GM23338 (cell line): Measurements from ENCODE around the gene KCNA3. TPM values are rescaled to one million over a fixed set of nuclear protein-coding genes. Genes with fewer than 3 reads are reported as not detected.

Experiments used
- ATAC-seq: fragments of 200-7000 bp; cut with Tn5 transposase; 3 replicates; pipeline ENCODE4 v1.9.1; 2020
- DNase-seq: peaks from one replicate; pipeline ENCODE4 v3.0.0-alpha.2; 2015; ENCODE audit warnings: low spot score
- H2AFZ ChIP-seq: fragments of 200-600 bp; sonication (generic); 2 replicates; pipeline ENCODE4 v1.8.0; 2016; ENCODE audit warnings: antibody characterized with exemption, mild to moderate bottlenecking, moderate library complexity
- H3F3A ChIP-seq: fragments of 200-600 bp; sonication (generic); replicated peaks from 2 replicates; pipeline ENCODE4 v1.8.0; 2017; ENCODE audit warnings: antibody characterized with exemption, mixed run types, low read depth
- H3K27ac ChIP-seq: fragments of 200-600 bp; sonication (generic); 2 replicates; pipeline ENCODE4 v1.6.1; 2016; ENCODE audit warnings: low read depth
- H3K27me3 ChIP-seq: fragments of 200-600 bp; sonication (generic); 2 replicates; pipeline ENCODE4 v1.8.0; 2016; ENCODE audit warnings: mild to moderate bottlenecking, mixed run types, moderate library complexity; ENCODE audit not compliant: insufficient read depth
- H3K36me3 ChIP-seq: fragments of 200-600 bp; sonication (generic); 2 replicates; pipeline ENCODE4 v1.8.0; 2016; ENCODE audit warnings: mild to moderate bottlenecking; ENCODE audit not compliant: insufficient read depth
- H3K4me1 ChIP-seq: fragments of 200-600 bp; sonication (generic); 2 replicates; pipeline ENCODE4 v1.8.0; 2016; ENCODE audit warnings: mild to moderate bottlenecking, moderate library complexity; ENCODE audit not compliant: insufficient read depth
- H3K4me2 ChIP-seq: fragments of 200-600 bp; sonication (generic); 2 replicates; pipeline ENCODE4 v1.7.1; 2017; ENCODE audit warnings: mixed run types
- H3K4me3 ChIP-seq: fragments of 200-600 bp; sonication (generic); 2 replicates; pipeline ENCODE4 v1.6.1; 2016; ENCODE audit warnings: mixed run types
- H3K79me2 ChIP-seq: fragments of 200-600 bp; sonication (generic); replicated peaks from 2 replicates; pipeline ENCODE4 v1.8.0; 2017; ENCODE audit warnings: mild to moderate bottlenecking; ENCODE audit not compliant: insufficient read depth
- H3K9me2 ChIP-seq: fragments of 200-600 bp; sonication (generic); 2 replicates; pipeline ENCODE4 v1.8.0; 2017; ENCODE audit not compliant: insufficient read depth
- H4K20me1 ChIP-seq: fragments of 200-600 bp; sonication (generic); replicated peaks from 2 replicates; pipeline ENCODE4 v1.8.0; 2017; ENCODE audit warnings: mild to moderate bottlenecking; ENCODE audit not compliant: insufficient read depth
- H3K27ac Mint-ChIP-seq: 2 replicates; pipeline ENCODE4 v1.8.0; 2020; ENCODE audit warnings: inconsistent platforms, mild to moderate bottlenecking, moderate library complexity, mixed read lengths
- H3K27me3 Mint-ChIP-seq: 3 replicates; pipeline ENCODE4 v1.8.0; 2022; ENCODE audit warnings: low read depth, mild to moderate bottlenecking, moderate library complexity, mixed read lengths, inconsistent platforms; ENCODE audit not compliant: insufficient read depth, poor library complexity
- H3K36me3 Mint-ChIP-seq: 3 replicates; pipeline ENCODE4 v1.8.0; 2021; ENCODE audit warnings: low read depth, mild to moderate bottlenecking, inconsistent platforms, moderate library complexity, mixed read lengths
- H3K4me1 Mint-ChIP-seq: 3 replicates; pipeline ENCODE4 v1.8.0; 2020; ENCODE audit warnings: mild to moderate bottlenecking, inconsistent platforms, mixed read lengths
- H3K4me3 Mint-ChIP-seq: 3 replicates; pipeline ENCODE4 v1.8.0; 2021; ENCODE audit warnings: moderate library complexity, mild to moderate bottlenecking, inconsistent platforms, mixed read lengths
- H3K9me3 Mint-ChIP-seq: 3 replicates; pipeline ENCODE4 v1.8.0; 2020; ENCODE audit warnings: moderate library complexity, mild to moderate bottlenecking, inconsistent platforms, mixed read lengths
- CREB1 ChIP-seq: fragments of 250-450 bp; sonication (Bioruptor Pico); IDR thresholded peaks from 2 replicates; pipeline ENCODE4 v1.5.0; 2020; ENCODE audit warnings: low read depth, mild to moderate bottlenecking, moderate library complexity
- CTCF ChIP-seq, 2 experiments: fragments of 200-600 bp in 1 of 2; sonication (generic) in 1 of 2; conservative IDR thresholded peaks; 2 replicates each; pipeline versions ENCODE4 v1.5.1 to v1.6.1; 2016 to 2017; ENCODE audit warnings: antibody characterized with exemption in 2 of 2, low read depth in 2 of 2, mild to moderate bottlenecking in 2 of 2, moderate library complexity in 1 of 2
- ETS1 ChIP-seq: IDR thresholded peaks from 2 replicates; pipeline ENCODE4 v1.6.1; 2016; ENCODE audit warnings: antibody characterized with exemption
- NANOG ChIP-seq: IDR thresholded peaks from 2 replicates; pipeline ENCODE4 v1.6.1; 2016; ENCODE audit warnings: antibody characterized with exemption, borderline replicate concordance
- STAT1 ChIP-seq: IDR thresholded peaks from one replicate; pipeline ENCODE4 v1.6.1; 2016; ENCODE audit warnings: antibody characterized with exemption; ENCODE audit not compliant: unreplicated experiment
- ZNF114 ChIP-seq: fragments of 250-450 bp; sonication (Bioruptor Pico); IDR thresholded peaks from 2 replicates; pipeline ENCODE4 v1.5.0; 2020; ENCODE audit warnings: mild to moderate bottlenecking, moderate library complexity
- ZNF331 ChIP-seq: fragments of 250-450 bp; sonication (Bioruptor Pico); IDR thresholded peaks from 2 replicates; pipeline ENCODE4 v1.5.0; 2020; ENCODE audit warnings: low read depth, mild to moderate bottlenecking, moderate library complexity
- ZNF462 ChIP-seq: fragments of 250-450 bp; sonication (Bioruptor Pico); IDR thresholded peaks from 2 replicates; pipeline ENCODE4 v1.5.0; 2020; ENCODE audit warnings: mild to moderate bottlenecking, moderate library complexity
- polyA plus RNA-seq: library from polyadenylated mRNA; unstranded; fragments of >200 nt; fragmentation: Nextera tagmentation; extraction: Ambion mirVana; gene quantifications from 2 replicates; pipeline ENCODE4 v1.2.1, GENCODE V29; 2016
- total RNA-seq: library from RNA; depleted of rRNA; stranded (reverse); fragments of >200 nt; shearing (Covaris generic); gene quantifications from 2 replicates; pipeline ENCODE4 v1.2.3, GENCODE V29; 2014

Gene KCNA3
- total and polyA plus RNA-seq, 2 experiments from 2014 or later = 0.32 to 4.2 TPM

- Mint-ChIP-seq H3K27me3 (peaks cover 47% of the 10 kb centered on the region), H3K4me1 (peaks cover 14% of the 10 kb centered on the region), H3K27ac (no peak overlapping the region), H3K9me3 (peaks cover 7% of the 10 kb centered on the region), H3K4me3 (peak overlapping the region; percentile 71), H3K36me3 (peaks cover 3% of the 10 kb centered on the region; the same call in 1 of the 3 replicates)
- Histone ChIP-seq H3K9me2 (no peaks in the 10 kb centered on the region), H3F3A (no peaks in the 10 kb centered on the region), H2AFZ (no peak overlapping the region), H3K4me2 (peak overlapping the region; percentile 87), H3K27ac (no peak overlapping the region), H3K4me1 (no peaks in the 10 kb centered on the region), H4K20me1 (peaks cover 4% of the 10 kb centered on the region), H3K36me3 (no peaks in the 10 kb centered on the region), H3K27me3 (peaks cover 63% of the 10 kb centered on the region), H3K4me3 (peak overlapping the region; percentile 73; the same call in 1 of the 2 replicates), H3K79me2 (no peaks in the 10 kb centered on the region)
- ATAC-seq (no peak), DNase-seq (peak; percentile 11)
- no peak for TF ChIP-seq ZNF462 (CRISPR knock-in tag)
- no peak for TF ChIP-seq CTCF (conservative IDR thresholded peaks at IDR 0.05; ENCODE audit: low read depth in 2 of 2)
- no peak for TF ChIP-seq NANOG
- TF ChIP-seq ZNF331 = no peak
- TF ChIP-seq ZNF114 (CRISPR knock-in tag) = no peak
- no peak for TF ChIP-seq STAT1
- no peak for TF ChIP-seq CREB1 (CRISPR knock-in tag)
- no peak for TF ChIP-seq ETS1
Measured at GRCh38 chr1:110673197-110673701, 1.5 kb downstream of the KCNA3 start.
